HG03066 (cell line): ENCODE results near the gene OMG.
"Not testable (repeated sequence)": the region's sequence is repeated elsewhere in the genome, so short reads cannot be mapped to it uniquely, and the experiment has no call there.

Experiments used
- ATAC-seq: cut with Tn5 transposase; IDR thresholded peaks from one replicate; pipeline ENCODE4 v1.9.1; 2021; ENCODE audit warnings: low read depth; ENCODE audit not compliant: unreplicated experiment

OMG gene

DNA sequence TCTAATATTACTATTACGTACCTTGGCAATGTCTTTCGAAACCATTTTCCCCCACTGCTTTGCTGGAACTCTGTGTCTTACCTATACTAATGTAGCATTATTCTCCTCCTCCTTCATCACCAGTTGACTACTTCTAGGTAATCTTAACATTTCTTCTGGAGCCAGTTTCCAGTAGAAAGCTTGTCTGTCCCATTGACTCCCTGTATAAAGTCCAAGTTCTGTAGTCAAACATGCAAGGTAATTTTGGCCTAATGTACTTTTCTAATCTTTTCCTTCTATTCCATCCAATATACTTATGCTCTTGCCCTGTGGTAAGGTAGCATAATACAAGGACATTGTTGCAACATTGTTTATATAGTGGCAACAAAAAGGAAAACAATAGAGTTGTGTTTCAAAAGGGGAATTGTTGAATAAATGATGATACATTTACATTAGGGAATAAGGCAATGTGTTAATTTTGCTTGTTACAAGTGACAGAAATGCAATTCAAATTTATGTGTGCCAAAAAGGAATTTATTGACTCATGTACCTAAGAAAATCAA is 27.9 kb downstream of the OMG start:
- ATAC-seq, result no peak

- ATAC-seq, result no peak
Measured at GRCh38 chr17:31266042-31266441, 31.0 kb downstream of the OMG start.

- not testable (repeated sequence) for ATAC-seq
Measured at GRCh38 chr17:31262923-31263322, 34.1 kb downstream of the OMG start.

DNA sequence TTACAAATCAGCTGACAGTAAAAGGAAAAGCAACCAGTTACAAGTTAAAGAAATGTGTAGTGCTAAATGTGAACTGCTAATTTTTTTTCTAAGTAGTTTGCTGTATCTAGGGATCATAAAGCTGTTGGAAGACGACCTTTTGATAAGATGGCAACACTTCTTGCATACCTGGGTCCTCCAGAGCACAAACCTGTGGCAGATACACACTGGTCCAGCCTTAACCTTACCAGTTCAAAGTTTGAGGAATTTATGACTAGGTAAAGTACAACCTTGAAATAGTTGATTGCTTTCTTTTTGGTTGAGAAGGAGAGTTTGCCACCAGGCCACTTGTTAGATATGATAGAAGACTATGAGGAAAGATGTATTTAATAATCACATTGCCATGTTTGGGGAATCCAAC is 35.4 kb downstream of the OMG start:
- no peak for ATAC-seq

GRCh38 chr17:31260151-31260550 is 36.9 kb downstream of the OMG start:
- ATAC-seq, result no peak

GRCh38 chr17:31256936-31257335 is 40.1 kb downstream of the OMG start:
- ATAC-seq, result no peak

DNA sequence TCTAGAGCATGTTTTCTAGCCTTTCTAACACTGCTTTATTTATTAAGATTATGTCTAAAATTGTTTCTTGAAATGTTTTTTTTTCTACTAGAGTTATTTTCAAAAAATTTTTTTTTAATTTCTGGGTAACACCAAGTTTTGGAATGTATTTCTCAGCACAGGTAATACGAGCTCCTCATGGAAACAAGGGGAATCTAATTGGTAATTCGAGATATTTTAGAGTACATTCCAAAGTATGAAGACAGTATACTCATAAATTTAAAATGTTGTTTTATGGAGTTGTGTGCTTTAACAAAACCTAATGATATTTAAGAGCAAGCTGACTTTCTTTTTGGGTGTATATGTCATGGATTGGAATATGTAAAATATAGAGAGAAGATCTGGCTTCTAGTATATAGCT is 42.4 kb downstream of the OMG start:
- no peak for ATAC-seq

DNA sequence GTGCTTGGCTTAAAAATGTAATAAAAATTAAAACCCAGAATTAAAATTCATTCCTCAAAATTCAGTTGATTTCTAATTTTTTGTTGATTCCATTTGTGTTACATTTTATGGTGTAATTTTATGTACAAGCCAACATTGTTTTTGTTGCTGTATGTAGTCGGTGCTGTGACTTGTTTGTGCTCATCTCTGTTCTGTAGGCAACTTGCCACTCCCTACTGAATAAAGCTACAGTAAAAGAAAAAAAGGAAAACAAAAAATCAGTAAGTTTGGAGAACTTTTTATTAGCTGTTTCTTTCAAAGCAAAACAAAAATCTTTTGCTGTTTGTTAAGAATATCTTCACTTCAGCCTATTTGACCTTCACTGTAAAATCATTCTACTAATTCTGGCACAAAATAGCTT is 44.3 kb downstream of the OMG start:
- ATAC-seq, result no peak

DNA sequence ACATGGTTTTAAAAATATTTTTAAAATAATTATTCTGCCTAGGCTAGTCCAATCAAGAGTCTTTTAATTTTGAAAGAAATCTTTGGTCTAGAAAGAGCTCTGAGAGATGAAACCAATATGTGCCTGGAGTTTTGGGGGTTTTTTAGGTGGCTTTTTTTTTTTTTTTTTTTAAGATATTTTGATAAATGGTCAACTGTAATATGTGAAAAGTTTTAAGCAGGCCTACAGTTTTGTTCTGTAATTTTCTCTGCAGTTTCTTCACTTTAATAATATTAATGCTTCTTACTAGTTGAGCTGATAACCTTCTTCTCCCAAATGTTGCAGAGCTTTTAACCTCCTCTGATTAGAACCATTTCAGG is 45.1 kb downstream of the OMG start:
- no peak for ATAC-seq

DNA sequence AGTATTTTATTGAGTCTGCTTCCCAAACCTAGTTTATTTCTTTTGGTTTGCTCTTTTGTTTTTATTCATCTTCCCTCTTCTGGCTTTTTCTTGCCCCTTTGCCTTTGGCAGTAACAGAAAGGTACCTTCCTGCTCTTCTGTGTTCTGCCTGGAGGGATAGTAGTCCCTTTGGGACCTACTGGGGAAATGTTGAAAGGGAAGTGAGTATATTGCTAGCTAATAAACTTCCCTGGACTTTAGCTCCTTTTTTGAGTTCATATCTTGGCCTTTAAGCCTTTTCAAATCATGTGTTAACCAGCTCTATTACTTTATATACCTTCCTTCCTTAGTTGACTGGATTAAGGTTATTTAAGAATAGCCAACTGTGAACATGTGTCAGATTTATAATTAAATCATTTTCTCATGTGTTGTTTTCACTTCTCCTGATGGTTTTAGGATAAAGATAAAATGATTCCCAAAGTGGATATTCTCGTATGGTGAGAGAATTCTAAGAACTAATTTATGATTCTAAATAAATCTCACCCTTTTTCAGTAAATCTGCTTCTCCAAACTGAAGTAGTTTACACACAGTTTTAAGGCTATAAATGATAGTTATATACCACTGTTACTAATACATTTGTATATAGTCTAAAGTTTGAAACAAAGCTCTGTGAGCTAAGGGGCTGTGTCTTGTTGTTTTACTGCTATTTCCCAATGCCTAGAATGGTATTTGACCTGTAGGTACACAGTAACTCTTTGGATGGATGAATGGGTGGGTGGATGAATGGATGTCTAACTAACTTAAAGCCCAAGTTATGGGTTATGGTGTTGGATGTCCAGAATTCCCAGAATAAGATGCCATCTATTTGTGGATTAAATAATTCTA is 45.7 kb downstream of the OMG start:
- no peak for ATAC-seq

- peak; percentile 66 for ATAC-seq
Measured at GRCh38 chr17:31250229-31250628, 46.8 kb downstream of the OMG start.

DNA sequence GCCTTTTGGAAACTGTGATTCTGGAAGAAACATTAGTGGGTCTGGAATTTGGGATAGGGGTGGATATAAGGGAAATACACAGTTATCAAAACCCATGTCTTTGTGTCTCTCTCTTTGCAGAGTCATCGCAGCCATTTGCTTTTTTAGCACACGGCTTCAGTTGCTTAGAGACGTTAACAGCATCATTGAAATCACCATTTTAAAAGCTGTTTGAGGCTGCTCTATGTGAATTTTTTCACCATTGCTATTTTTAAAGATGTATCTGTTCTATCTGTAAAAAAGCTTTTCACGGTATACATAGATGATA is 47.3 kb downstream of the OMG start:
- no peak for ATAC-seq

GRCh38 chr17:31248986-31249834 is 47.8 kb downstream of the OMG start:
- ATAC-seq, result no peak
